ENCODE results near the gene GRIA4.

GRIA4 gene

DNA sequence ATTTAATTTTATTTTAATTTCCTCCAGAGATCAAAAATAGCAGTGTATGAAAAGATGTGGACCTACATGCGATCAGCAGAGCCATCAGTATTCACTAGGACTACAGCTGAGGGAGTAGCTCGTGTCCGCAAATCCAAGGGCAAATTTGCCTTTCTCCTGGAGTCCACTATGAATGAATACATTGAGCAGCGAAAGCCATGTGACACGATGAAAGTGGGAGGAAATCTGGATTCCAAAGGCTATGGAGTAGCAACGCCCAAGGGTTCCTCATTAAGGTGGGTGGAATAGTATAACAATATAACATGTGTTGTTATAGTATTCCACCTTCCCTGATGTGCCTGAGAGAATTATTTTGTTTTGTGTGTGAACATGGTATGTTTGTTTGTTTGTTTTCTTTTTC lies 323.8 kb downstream of the GRIA4 start:
- ChIA-PET CTCF (no interaction called here), POLR2A (no interaction called here)
- Histone ChIP-seq H3K9me3 (ENCODE audit: control insufficient read depth, insufficient read depth, low read depth, low read length) (no peaks in the 10 kb centered on the region), H3K4me3 (ENCODE audit: low read depth, low read length) (no peak overlapping the region), H3K36me3 (ENCODE audit: control insufficient read depth in 2 of 2, insufficient read depth in 1 of 2, low read length in 2 of 2) (no peaks in the 10 kb centered on the region), H3K4me1 (ENCODE audit: control insufficient read depth, insufficient read depth, low read length) (no peaks in the 10 kb centered on the region), H3K27ac (ENCODE audit: extremely low read depth, low read depth, low read length) (no peak overlapping the region)
- no peak for TF ChIP-seq ZNF140 (tag by site-specific recombination; IDR thresholded peaks at IDR 0.05)
- no peak for TF ChIP-seq ZNF155 (tag by site-specific recombination; IDR thresholded peaks at IDR 0.05)
- no peak for TF ChIP-seq ZNF600 (tag by site-specific recombination; IDR thresholded peaks at IDR 0.05)
- TF ChIP-seq ZNF311 (tag by site-specific recombination; IDR thresholded peaks at IDR 0.05; ENCODE audit: borderline replicate concordance), result no peak
- no peak for TF ChIP-seq TRIM28 (IDR thresholded peaks at IDR 0.05; ENCODE audit: borderline replicate concordance, low read length)
- no peak for TF ChIP-seq ZNF529 (tag by site-specific recombination; IDR thresholded peaks at IDR 0.05; ENCODE audit: insufficient replicate concordance)
- no peak for TF ChIP-seq ZNF585B (tag by site-specific recombination; IDR thresholded peaks at IDR 0.05)
- no peak for TF ChIP-seq ZNF335 (tag by site-specific recombination; conservative IDR thresholded peaks at IDR 0.05)
- TF ChIP-seq, protein P1, sequence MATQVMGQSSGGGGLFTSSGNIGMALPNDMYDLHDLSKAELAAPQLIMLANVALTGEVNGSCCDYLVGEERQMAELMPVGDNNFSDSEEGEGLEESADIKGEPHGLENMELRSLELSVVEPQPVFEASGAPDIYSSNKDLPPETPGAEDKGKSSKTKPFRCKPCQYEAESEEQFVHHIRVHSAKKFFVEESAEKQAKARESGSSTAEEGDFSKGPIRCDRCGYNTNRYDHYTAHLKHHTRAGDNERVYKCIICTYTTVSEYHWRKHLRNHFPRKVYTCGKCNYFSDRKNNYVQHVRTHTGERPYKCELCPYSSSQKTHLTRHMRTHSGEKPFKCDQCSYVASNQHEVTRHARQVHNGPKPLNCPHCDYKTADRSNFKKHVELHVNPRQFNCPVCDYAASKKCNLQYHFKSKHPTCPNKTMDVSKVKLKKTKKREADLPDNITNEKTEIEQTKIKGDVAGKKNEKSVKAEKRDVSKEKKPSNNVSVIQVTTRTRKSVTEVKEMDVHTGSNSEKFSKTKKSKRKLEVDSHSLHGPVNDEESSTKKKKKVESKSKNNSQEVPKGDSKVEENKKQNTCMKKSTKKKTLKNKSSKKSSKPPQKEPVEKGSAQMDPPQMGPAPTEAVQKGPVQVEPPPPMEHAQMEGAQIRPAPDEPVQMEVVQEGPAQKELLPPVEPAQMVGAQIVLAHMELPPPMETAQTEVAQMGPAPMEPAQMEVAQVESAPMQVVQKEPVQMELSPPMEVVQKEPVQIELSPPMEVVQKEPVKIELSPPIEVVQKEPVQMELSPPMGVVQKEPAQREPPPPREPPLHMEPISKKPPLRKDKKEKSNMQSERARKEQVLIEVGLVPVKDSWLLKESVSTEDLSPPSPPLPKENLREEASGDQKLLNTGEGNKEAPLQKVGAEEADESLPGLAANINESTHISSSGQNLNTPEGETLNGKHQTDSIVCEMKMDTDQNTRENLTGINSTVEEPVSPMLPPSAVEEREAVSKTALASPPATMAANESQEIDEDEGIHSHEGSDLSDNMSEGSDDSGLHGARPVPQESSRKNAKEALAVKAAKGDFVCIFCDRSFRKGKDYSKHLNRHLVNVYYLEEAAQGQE (tag by site-specific recombination; IDR thresholded peaks at IDR 0.05), result no peak
- TF ChIP-seq SP3 (tag by site-specific recombination; IDR thresholded peaks at IDR 0.05), result no peak
- TF ChIP-seq ZNF549 (tag by site-specific recombination; IDR thresholded peaks at IDR 0.05), result no peak
- no peak for TF ChIP-seq ZNF433 (tag by site-specific recombination; IDR thresholded peaks at IDR 0.05; ENCODE audit: low read depth)
- no peak for TF ChIP-seq ZNF610 (tag by site-specific recombination; IDR thresholded peaks at IDR 0.05; ENCODE audit: borderline replicate concordance)
- TF ChIP-seq, protein P2, sequence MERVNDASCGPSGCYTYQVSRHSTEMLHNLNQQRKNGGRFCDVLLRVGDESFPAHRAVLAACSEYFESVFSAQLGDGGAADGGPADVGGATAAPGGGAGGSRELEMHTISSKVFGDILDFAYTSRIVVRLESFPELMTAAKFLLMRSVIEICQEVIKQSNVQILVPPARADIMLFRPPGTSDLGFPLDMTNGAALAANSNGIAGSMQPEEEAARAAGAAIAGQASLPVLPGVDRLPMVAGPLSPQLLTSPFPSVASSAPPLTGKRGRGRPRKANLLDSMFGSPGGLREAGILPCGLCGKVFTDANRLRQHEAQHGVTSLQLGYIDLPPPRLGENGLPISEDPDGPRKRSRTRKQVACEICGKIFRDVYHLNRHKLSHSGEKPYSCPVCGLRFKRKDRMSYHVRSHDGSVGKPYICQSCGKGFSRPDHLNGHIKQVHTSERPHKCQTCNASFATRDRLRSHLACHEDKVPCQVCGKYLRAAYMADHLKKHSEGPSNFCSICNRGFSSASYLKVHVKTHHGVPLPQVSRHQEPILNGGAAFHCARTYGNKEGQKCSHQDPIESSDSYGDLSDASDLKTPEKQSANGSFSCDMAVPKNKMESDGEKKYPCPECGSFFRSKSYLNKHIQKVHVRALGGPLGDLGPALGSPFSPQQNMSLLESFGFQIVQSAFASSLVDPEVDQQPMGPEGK (tag by site-specific recombination; IDR thresholded peaks at IDR 0.05), result no peak
- no peak for TF ChIP-seq ZNF626 (tag by site-specific recombination; IDR thresholded peaks at IDR 0.05)
- TF ChIP-seq ZNF169 (tag by site-specific recombination; IDR thresholded peaks at IDR 0.05), result no peak
- TF ChIP-seq, protein P3, sequence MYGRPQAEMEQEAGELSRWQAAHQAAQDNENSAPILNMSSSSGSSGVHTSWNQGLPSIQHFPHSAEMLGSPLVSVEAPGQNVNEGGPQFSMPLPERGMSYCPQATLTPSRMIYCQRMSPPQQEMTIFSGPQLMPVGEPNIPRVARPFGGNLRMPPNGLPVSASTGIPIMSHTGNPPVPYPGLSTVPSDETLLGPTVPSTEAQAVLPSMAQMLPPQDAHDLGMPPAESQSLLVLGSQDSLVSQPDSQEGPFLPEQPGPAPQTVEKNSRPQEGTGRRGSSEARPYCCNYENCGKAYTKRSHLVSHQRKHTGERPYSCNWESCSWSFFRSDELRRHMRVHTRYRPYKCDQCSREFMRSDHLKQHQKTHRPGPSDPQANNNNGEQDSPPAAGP (tag by site-specific recombination; IDR thresholded peaks at IDR 0.05), result no peak

GRCh38 chr11:105935791-105936190 lies 325.9 kb downstream of the GRIA4 start:
- Histone ChIP-seq H3K27ac (ENCODE audit: extremely low read depth, low read depth, low read length) (no peak overlapping the region), H3K4me3 (ENCODE audit: low read depth, low read length) (no peak overlapping the region), H3K9me3 (ENCODE audit: control insufficient read depth, insufficient read depth, low read depth, low read length) (no peaks in the 10 kb centered on the region), H3K4me1 (ENCODE audit: control insufficient read depth, insufficient read depth, low read length) (no peaks in the 10 kb centered on the region), H3K36me3 (ENCODE audit: control insufficient read depth in 2 of 2, insufficient read depth in 1 of 2, low read length in 2 of 2) (no peaks in the 10 kb centered on the region)
- CTCF ChIA-PET, result no interaction called here
- no peak for TF ChIP-seq ZNF837 (tag by site-specific recombination; IDR thresholded peaks at IDR 0.05)
- no peak for TF ChIP-seq WT1 (tag by site-specific recombination; IDR thresholded peaks at IDR 0.05)
- TF ChIP-seq BCL6B (tag by site-specific recombination; IDR thresholded peaks at IDR 0.05), result no peak
- TF ChIP-seq PRDM1 (tag by site-specific recombination; IDR thresholded peaks at IDR 0.05), result no peak
- TF ChIP-seq ZNF600 (tag by site-specific recombination; IDR thresholded peaks at IDR 0.05), result no peak
- no peak for TF ChIP-seq ZNF585B (tag by site-specific recombination; IDR thresholded peaks at IDR 0.05)
- POLR2A ChIA-PET, result no interaction called here

Measured in HEK293 (cell line).